T-helper 2 cell treated with Interferon-gamma antibody and Interleukin-4, amounts not matched to agents 100 ng/mL and 5 ng/mL, for 36 hours (primary cell): Measurements from ENCODE around the gene DSP. TPM values are rescaled to one million over a fixed set of nuclear protein-coding genes. Genes with fewer than 3 reads are reported as not detected.

ENCODE experiments used
- intact Hi-C: fragments of 100-400 bp; cut with micrococcal nuclease; formaldehyde crosslinking; loops from one replicate; pipeline ENCODE4 v1.15.1; 2023
- total RNA-seq: library from RNA; stranded (reverse); gene quantifications from 2 replicates; pipeline ENCODE4 v1.2.3, GENCODE V29; 2022

DSP gene
- total RNA-seq, 1 donor from 2014 or later = not detected

GRCh38 chr6:7589949-7590917, 48.8 kb downstream of the DSP start, which contains the start of gene SNRNP48:
Gene SNRNP48, plus strand, starts transcription at chr6:7590198. Its CDS starts 60 bp downstream, at chr6:7590258.
- intact Hi-C loops = loop anchor here (1.0 to 5.0 kb wide), 4 partner anchors 201 to 847 kb away; partner anchors contain the start of genes BLOC1S5, CAGE1, RIOK1 and SLC35B3

- intact Hi-C loops = loop anchor here (1.0 to 5.0 kb wide), 4 partner anchors 202 to 846 kb away; partner anchors contain the start of genes BLOC1S5, CAGE1, RIOK1 and SLC35B3
These were observed 49.4 kb downstream of the DSP start for GRCh38 chr6:7590918-7591302.

GRCh38 chr6:7591770-7592169, 50.3 kb downstream of the DSP start:
- intact Hi-C loops = loop anchor here (2.0 to 5.0 kb wide), 3 partner anchors 203 to 846 kb away; partner anchors contain the start of genes CAGE1, RIOK1, SLC35B3 and SSR1

GRCh38 chr6:7593229-7593628, 51.8 kb downstream of the DSP start:
- intact Hi-C loops = loop anchor here (5.0 kb wide), 1 partner anchor 844 kb away; the partner anchor contains the start of gene SLC35B3

- intact Hi-C loops = loop anchor here (5.0 kb wide), 1 partner anchor 843 kb away; the partner anchor contains the start of gene SLC35B3
These were observed 53.2 kb downstream of the DSP start for GRCh38 chr6:7594579-7595125.

GRCh38 chr6:7604003-7604402, 62.5 kb downstream of the DSP start:
- intact Hi-C loops = no loop called here

- intact Hi-C loops = no loop called here
These were observed 63.0 kb downstream of the DSP start for GRCh38 chr6:7604506-7604905.

- intact Hi-C loops = loop anchor here (1.0 to 5.0 kb wide), 2 partner anchors 339 to 938 kb away; no protein-coding TSS in a partner anchor
These were observed 74.3 kb downstream of the DSP start for GRCh38 chr6:7615611-7616383.

- intact Hi-C loops = loop anchor here (5.0 kb wide), 1 partner anchor 941 kb away; no protein-coding TSS in a partner anchor
These were observed 76.6 kb downstream of the DSP start for GRCh38 chr6:7617801-7618764.

- intact Hi-C loops = no loop called here
These were observed 80.3 kb downstream of the DSP start for GRCh38 chr6:7621761-7622160.

- intact Hi-C loops = no loop called here
These were observed 83.6 kb downstream of the DSP start for GRCh38 chr6:7624796-7625710.

- intact Hi-C loops = no loop called here
These were observed 87.0 kb downstream of the DSP start for GRCh38 chr6:7628479-7628878.

- intact Hi-C loops = no loop called here
These were observed 87.4 kb downstream of the DSP start for GRCh38 chr6:7628909-7629308.

GRCh38 chr6:7629321-7629720, 87.8 kb downstream of the DSP start:
- intact Hi-C loops = no loop called here

- intact Hi-C loops = no loop called here
These were observed 89.3 kb downstream of the DSP start for GRCh38 chr6:7630792-7631191.

- intact Hi-C loops = no loop called here
These were observed 90.0 kb downstream of the DSP start for GRCh38 chr6:7631466-7631865.

GRCh38 chr6:7632501-7633290, 91.2 kb downstream of the DSP start:
- intact Hi-C loops = no loop called here

- intact Hi-C loops = no loop called here
These were observed 91.9 kb downstream of the DSP start for GRCh38 chr6:7633361-7633760.
